Measurements from ENCODE around the gene LRRC49. TPM values are rescaled to one million over a fixed set of nuclear protein-coding genes. Genes with fewer than 3 reads are reported as not detected.

The LRRC49 gene
- total and polyA plus RNA-seq, 2 of the 4 experiments (the other 2 are of a cell fraction), result 8.6 to 16.8 TPM

- H3K36me3 ChIP-seq (ENCODE audit: control insufficient read depth, insufficient read depth, low read length), result peaks cover 3% of the 10 kb centered on the region; the same call in 1 of the 2 replicates
- DNase-seq, result no peak
These were observed 19.6 kb downstream of the LRRC49 start for GRCh38 chr15:70912187-70912586.

More at GRCh38 chr15:70912187-70912586, 19.6 kb downstream of the LRRC49 start:
- H3K9ac ChIP-seq (ENCODE audit: low read depth, low read length), result no peak overlapping the region
- intact Hi-C loops (cut with micrococcal nuclease) (no loop called here), in situ Hi-C loops (cut with MboI; ENCODE audit: low sequenced_read_pairs) (no loop called here), dilution Hi-C loops (cut with HindIII; ENCODE audit: low sequenced_read_pairs, unreplicated experiment) (no loop called here)
- H3K9me3 ChIP-seq (ENCODE audit: control insufficient read depth, insufficient read depth, low read length), result peaks cover 11% of the 10 kb centered on the region
- no peak overlapping the region for H2BK5ac ChIP-seq (ENCODE audit: low read depth, low read length, poor library complexity, severe bottlenecking)
- H2BK15ac ChIP-seq (ENCODE audit: low read depth, low read length), result no peak overlapping the region
- TF ChIP-seq RCOR1 (IDR thresholded peaks at IDR 0.05; ENCODE audit: insufficient replicate concordance, low read length) (no peak), NFE2L2 (IDR thresholded peaks at IDR 0.05; ENCODE audit: low read depth, low read length) (peak; percentile 28; the same call in 1 of the 2 replicates), MAFK (IDR thresholded peaks at IDR 0.05; ENCODE audit: low read depth, low read length) (no peak), FOS (IDR thresholded peaks at IDR 0.05; ENCODE audit: low read depth, low read length) (0 out of 2 replicates have a peak, but pooled peaks have one; percentile 27)
- H2AFZ ChIP-seq (replicated peaks; ENCODE audit: low read length, poor library complexity), result no peak overlapping the region
- POLR2A ChIA-PET (ENCODE audit: unreplicated experiment), result no interaction called here
- CTCF ChIA-PET, result interaction anchor here (1.5 kb wide), 1 partner anchor 10 kb away, joined by 3 read pairs; no protein-coding TSS in a partner anchor
- H3K23ac ChIP-seq (ENCODE audit: low read depth, low read length), result no peak overlapping the region
- H2BK120ac ChIP-seq (ENCODE audit: low read depth, low read length), result no peak overlapping the region
- H3K79me1 ChIP-seq (ENCODE audit: low read depth in 1 of 2, low read length in 2 of 2), result no peaks in the 10 kb centered on the region
- no peak overlapping the region for H2AK5ac ChIP-seq (ENCODE audit: low read depth, low read length)
- H3K4ac ChIP-seq (ENCODE audit: low read depth, low read length), result no peak overlapping the region
- peaks cover 3% of the 10 kb centered on the region for H3K4me1 ChIP-seq (ENCODE audit: control insufficient read depth, insufficient read depth, low read length)
- no peak overlapping the region for H3K56ac ChIP-seq (ENCODE audit: extremely low read depth, insufficient read depth, low read length)
- no peak overlapping the region for H3K18ac ChIP-seq (ENCODE audit: low read depth, low read length)
- H4K91ac ChIP-seq (ENCODE audit: insufficient read depth, low read depth, low read length), result no peak overlapping the region
- H3K14ac ChIP-seq (replicated peaks; ENCODE audit: low read depth, low read length), result no peak overlapping the region
- H2BK20ac ChIP-seq (ENCODE audit: low read depth, low read length), result no peak overlapping the region
- H4K5ac ChIP-seq (ENCODE audit: low read depth, low read length), result no peak overlapping the region
- ATAC-seq (ENCODE audit: low read depth), result no peak
- H3K9me1 ChIP-seq (ENCODE audit: insufficient read depth, low read length), result no peaks in the 10 kb centered on the region
- H3K4me2 ChIP-seq (ENCODE audit: low read depth, low read length), result no peak overlapping the region
- WGBS, 2 experiments (ENCODE audit: extremely low coverage in 2 of 2, insufficient read length in 1 of 2), result no CpG with 5 or more reads among the region's 1 CpG
- no peak overlapping the region for H2AK9ac ChIP-seq (replicated peaks; ENCODE audit: low read depth, low read length, poor library complexity)
- no peaks in the 10 kb centered on the region for H3K27me3 ChIP-seq (ENCODE audit: control insufficient read depth, insufficient read depth, low read length)
- H4K8ac ChIP-seq (ENCODE audit: low read depth in 2 of 2, low read length in 2 of 2), result no peak overlapping the region
- no TSS peak for BruUV-seq (replicated peaks)
- H3K27ac ChIP-seq (ENCODE audit: insufficient read depth, low read length), result no peak overlapping the region
- H3K4me3 ChIP-seq (ENCODE audit: insufficient read depth, low read depth, low read length), result no peak overlapping the region
- H4K20me1 ChIP-seq (ENCODE audit: insufficient read depth, low read length), result no peaks in the 10 kb centered on the region

All from IMR-90 (cell line).